Hematopoietic multipotent progenitor cell treated with erythropoietin and hydrocortisone succinate and interleukin-3 and kit ligand, for 4 days (in vitro differentiated cells): ENCODE data around the gene ZNF213.
A peak's percentile ranks its signal among the peaks of the same experiment; 100 is the strongest.
"Not testable (repeated sequence)": the region's sequence is repeated elsewhere in the genome, so short reads cannot be mapped to it uniquely, and the experiment has no call there.

ENCODE experiments used
- DNase-seq: peaks from one replicate; pipeline ENCODE4 v3.0.0-alpha.2; 2015

The ZNF213 gene

DNA sequence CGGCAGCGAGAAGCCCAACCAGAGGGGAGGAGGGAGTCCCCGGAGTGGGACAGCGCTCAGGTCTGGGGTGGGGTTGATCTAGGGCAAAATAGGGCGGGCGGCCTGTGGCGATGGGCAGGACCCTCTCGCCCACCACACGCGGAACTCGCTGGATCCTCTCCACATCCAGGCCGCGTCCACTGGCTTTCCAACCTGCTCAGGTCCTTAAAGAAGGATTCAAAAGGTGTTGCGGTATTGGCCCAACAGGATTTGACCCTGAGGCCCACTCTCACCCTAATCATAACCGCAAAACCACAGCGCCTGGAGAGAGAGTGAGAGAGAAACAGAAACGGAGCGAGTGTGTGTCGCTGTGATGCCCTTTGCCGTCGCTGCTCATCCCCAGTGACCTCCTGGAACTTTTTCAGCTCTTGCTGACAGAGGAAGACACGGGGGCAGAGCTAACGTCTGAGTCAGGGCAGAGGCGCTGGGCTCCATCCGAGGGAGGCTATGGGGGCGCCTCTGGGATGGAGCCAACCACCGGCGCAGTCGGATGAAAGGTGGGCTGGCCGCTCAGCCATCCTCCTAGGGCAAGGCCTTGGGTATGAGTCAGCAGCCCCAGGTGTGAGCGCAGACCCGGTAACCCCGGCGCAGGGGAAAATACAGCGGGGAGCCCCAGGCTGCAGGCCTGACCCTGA is 36.5 kb downstream of the ZNF213 start:
- peak; percentile 62 for DNase-seq

DNA sequence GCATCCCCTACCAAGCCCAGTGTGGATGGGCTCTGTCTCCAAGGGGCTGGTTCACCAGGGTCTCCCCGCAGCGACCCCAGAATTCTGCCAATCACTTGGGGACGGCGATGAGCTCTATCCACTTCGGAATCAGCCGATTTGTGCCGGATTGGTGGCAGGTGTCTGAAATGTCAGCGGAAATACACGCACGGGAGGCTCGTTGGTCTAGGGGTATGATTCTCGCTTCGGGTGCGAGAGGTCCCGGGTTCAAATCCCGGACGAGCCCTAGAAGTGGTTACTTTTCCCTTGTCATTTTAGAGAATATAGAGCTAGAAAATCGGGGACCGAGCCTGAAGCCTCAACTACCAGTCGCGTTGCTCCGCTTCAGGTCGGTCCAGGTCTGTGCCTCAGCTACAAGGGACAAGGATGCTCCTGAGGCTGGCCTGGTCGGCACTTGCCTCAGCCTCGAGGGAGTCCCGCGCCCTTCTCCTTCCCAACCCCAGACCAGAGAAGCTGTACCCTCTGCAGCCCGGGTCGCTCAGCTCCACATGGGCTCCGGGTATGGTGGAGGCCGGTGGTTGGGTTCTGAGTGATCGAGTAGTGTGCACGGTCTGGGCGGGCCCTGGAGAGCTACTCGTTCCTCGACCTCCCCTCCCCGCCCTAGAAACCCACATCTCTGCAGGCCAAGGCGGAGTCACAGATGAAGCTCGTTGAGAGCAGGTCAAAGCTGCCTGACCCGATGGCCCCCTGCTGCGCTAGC is 37.2 kb downstream of the ZNF213 start:
- DNase-seq = peak; percentile 75

DNA sequence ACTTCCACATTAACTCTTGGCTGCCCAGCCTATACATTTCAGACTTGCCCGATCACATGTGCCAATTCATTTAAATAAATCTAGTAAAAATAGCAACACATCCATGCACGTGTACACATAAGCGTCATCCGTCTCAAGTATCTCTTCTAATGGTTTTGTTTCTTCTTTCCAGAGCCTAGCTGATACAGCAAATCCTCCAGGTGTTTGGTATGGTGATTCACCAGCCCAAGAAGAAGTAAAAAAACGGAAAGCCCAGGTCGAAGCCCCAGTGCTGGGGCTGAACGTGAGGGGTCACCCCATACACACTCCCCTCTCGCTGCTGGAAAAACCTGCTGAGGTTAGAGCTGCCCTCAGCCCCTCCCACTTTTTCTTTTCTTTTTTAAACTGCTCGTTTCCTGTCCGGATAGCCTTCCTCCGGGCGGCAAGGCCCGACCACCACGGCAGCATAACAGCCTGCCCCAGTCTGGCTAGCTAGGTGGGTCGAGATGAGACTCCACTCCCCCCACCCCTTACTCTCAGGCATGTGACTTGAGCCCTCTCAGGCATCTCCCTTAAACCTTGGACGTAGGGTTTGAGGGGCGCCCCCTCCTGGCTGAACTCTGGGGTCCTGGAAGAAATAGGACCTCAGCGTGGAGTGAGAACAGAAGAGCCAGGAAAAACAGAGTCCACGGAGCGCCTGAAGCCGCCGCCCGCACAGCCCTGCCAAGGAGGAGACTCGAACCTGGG is 39.2 kb downstream of the ZNF213 start:
- peak; percentile 74 for DNase-seq

DNA sequence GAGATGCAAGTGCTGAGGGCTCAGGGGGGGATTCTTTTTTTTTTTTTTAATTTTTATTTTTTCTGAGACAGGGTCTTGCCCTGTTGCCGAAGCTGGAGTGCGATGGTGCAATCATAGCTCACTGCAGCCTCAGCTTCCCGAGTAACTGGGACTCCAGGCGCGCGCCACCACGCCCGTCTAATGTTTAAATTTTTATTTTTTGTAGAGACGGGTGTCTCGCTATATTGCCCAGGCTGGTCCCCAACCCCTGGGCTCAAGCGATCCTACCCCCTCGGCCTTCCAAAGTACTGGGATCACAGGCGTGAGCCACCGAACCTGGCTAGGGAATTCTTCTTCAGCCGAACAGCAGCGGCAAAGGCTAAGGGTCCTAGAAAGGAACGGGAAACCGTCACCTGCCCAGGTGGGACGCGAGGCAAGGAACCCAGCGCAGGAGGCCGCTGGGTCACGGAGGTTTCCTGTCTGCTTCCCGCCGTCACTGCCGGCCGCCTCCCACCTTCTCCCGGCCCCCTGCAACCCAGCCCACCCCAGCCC is 39.9 kb downstream of the ZNF213 start:
- no peak for DNase-seq

DNA sequence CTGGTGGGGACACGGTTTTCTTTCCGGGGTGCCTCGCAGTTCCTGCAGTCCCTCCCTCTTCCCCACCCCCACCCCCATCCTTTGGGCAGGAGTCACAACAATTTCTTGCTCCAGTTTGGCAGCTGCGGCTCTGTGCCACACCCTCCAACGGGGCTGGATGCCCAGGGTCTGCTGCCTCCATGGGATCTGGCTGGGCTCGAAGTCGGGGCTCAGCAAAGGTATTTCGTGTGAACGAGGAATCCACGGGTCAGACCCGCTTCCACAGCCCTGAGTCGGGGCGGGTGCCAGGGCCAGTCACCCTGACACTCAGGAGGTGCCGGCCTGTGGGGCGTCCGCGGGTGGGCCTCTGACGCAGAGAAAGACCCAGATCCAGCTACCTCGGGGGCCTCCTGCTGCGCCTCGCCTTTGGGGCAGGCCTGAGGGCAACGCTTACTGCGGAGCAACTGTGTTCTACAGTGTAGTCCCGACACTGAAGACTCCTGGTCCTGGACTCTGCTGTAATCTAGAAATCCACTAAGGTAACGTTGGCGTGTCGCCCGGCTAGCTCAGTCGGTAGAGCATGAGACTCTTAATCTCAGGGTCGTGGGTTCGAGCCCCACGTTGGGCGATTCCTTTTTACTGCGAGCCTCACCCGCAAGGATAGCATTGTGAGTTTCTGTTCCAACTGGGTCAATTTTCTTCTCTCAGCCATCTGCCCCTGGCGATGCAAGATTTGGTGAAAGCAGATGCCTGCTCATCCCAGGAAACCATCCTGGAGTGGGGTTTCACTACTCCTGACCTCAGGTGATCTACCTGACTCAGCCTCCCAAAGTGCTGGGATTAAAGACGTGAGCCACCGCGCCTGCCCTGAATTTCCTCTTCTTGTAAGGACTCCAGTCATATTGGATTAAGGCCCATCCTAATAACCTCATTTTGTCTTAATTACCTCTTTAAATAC is 40.6 kb downstream of the ZNF213 start:
- peak; percentile 82 for DNase-seq

DNA sequence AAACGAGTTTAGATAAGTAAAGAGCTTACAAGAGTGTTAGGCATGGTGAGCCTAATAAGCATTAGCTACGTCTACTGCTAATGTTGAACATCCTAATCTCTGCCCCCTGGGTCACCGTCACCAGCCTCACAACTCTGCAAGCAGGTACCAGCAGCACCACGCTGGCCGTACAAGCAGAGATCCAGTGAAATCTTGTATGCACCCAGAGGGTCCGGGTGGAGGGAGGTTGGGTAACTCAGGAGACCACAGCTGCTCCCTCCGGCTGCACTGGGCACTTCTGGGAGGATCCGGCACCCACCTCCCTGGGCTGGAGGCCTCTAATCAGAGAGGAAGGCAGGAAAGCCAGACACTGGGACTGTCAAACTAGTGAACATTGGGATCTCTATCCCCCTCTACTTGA is 44.8 kb downstream of the ZNF213 start:
- no peak for DNase-seq

DNA sequence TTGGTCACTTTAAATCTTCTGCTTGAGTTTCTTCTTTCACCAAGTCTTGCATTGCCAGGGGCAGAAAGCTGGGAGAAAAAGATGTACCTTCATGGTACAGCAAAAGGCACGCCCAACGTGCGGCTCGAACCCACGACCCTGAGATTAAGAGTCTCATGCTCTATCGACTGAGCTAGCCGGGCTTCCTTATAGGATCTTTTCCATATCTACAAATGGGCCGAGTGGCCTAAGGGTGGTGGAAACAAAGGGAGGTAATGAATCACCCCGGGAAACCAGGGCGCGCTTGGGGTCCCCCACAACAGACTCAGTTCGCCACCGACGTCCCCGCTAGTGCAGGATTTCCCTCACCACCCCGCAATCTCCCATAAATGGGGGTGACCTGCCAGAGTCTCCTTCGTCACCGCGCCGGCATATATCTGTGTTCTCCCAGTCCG is 45.6 kb downstream of the ZNF213 start:
- DNase-seq = peak; percentile 49

DNA sequence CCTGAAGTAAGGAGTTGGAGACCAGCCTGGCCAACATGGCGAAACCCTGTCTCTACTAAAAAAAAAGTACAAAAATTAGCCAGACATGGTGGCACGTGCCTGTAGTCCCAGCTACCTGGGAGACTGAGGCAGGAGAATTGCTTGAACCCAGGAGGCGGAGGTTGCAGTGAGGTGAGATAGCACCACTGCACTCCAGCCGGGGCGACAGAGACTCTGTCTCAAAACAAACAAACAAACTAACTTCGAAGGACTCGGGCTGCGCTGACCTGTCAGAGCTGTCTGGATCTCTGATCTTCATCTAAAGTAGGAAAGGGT is 47.4 kb downstream of the ZNF213 start:
- not testable (repeated sequence) for DNase-seq

DNA sequence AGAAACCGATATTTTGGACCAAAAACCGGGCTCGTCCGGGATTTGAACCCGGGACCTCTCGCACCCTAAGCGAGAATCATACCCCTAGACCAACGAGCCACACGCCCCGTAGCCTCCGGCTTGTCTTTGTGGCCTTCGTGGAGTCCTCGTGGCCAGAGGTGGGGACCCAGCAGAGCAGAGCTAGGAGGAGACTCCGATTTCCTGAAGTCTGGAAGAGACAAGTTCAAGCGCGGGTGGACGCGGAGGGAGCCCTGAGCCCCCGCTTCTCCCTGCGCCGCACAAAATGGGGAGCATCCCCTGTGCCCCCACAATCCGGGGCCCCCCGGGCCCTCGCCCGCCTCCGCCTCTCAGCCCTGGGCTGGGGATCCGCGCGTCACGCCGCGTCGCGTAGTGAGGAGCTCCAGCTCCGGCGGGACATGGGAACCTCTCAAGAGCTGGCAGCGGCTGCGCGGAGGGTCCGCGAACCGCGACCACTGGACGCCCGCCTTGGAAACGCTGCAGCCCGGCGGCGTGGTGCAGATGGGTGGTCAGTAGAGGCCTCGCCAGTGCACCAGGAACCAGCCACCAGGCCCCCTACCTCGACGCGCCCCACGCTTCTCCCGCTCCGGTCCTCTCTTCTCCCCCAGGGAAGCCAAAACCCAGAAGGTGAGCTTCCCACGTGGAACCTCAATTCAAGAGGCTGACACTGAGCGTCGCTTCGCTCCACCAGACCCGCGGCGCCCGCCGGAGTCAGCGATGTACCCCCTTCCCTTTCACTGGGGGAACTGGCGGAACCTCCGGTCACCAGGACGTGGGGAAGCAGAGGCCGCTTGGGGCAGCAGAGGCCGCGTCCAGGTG is 48.0 kb downstream of the ZNF213 start:
- peak; percentile 80 for DNase-seq

DNA sequence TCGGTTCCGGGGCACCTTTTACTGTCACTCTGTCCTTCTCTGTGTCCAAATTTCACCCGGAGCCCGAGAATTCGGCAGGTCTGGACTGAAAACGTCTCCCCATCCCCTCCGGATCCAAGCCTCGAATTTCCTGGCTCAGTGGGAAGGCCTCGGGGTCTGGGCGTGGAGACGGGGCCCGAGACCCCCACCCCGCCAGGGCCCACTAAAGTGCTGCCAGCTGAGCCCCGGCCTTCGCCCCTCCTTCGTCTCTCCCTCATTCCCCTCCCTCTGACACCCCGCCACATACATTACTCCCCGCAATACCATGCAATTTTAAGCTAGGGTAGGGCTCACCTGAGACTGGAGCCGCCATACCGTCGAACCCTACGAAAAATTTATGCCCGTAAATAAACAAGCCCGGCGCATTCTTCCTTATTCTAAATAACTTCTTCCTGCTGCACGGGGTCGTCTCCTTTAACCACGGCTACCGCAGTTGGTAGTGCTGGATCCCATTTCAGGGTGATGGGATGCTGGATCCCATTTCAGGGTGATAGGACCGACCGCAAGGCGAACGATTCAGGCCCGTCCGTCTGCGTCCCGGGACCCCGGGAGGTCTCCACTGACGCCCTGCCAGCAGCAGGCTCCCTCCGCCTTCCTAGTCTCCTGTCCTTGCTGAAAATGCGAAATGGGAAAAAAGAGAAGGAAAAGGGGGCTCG is 48.8 kb downstream of the ZNF213 start:
- no peak for DNase-seq

DNA sequence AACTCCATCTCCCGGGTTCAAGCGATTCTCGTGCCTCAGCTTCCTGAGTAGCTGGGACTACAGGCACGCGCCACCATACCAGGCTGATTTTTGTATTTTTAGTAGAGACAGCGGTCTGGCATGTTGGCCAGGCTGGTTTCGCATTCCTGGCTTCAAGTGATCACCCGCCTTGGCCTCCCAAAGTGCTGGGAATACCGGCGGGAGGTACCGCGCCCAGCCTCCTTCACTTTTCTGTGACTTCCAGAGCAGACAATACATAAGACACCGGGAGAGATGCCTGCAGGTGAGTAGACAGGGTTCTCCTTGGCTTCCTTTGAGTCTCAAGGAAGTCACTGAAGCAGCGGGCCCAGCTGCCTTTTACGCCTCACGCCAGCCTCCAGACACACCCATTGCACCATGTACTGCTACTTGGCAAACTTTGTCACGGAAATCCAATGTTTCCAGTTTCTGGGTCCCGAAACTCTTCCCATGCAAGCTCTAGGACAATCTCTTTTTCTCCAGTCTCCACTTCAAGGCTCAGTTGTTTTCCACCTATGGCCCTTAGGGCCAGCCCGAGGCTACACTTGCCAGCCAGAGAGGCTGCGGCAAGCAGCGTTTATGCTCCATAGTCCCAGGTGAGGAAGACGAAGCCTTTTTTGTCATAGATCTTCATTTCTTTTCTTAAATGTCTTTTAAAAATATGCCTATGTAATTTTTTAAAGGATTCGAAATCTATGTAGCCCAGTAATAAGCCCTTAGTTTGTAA is 52.3 kb downstream of the ZNF213 start:
- no peak for DNase-seq

DNA sequence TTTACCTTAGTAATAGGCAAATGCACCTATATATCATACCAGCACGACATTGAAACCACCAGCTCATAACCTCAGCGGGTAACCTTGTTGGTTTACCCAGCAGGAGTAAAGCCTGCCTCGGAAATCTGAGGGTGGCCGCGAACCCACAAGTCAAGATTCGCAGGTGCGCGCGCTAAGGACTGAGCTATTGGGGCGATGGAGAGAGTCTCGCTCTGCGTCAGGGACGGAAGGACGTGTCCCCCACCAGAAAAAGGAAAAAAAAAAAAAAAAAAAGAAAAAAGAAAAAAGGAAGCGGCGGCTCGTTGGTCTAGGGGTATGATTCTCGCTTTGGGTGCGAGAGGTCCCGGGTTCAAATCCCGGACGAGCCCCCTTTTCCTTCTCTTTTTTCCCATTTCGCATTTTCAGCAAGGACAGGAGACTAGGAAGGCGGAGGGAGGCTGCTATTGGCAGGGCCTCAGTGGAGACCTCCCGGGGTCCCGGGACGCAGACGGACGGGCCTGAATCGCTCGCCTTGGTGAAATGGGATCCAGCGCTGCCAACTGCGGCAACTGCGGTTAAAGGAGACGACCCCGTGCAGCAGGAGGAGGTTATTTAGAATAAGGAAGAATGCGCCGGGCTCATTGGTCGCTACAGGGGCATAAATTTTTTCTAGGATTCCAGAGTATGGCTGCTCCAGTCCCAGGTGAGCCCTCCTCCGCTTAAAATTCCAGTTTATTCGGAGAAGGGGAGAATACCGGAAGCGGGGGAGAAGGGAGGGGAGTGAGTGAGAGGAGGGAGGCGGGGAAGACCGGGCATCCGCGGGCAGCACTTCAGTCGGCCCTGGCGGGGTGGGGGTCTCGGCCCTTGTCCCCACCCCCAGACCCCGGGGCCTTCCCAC is 53.2 kb downstream of the ZNF213 start, which contains the start of gene OR1F1:
OR1F1 (plus strand) TSS at position 407 of the 877 bp plus-strand sequence.
- peak; percentile 84 for DNase-seq

DNA sequence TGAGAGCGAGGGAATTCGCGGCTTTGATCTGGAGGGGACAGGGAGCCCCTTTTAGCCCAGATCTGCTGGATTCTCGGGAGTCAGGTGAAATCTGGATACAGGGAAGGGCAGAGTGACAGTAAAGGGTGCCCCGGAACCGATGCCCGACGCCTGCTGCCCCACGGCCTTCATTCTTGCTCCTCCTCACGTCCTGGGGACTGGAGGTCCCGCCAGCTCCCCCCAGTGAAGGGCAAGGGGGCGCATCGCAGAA is 53.8 kb downstream of the ZNF213 start:
- no peak for DNase-seq

DNA sequence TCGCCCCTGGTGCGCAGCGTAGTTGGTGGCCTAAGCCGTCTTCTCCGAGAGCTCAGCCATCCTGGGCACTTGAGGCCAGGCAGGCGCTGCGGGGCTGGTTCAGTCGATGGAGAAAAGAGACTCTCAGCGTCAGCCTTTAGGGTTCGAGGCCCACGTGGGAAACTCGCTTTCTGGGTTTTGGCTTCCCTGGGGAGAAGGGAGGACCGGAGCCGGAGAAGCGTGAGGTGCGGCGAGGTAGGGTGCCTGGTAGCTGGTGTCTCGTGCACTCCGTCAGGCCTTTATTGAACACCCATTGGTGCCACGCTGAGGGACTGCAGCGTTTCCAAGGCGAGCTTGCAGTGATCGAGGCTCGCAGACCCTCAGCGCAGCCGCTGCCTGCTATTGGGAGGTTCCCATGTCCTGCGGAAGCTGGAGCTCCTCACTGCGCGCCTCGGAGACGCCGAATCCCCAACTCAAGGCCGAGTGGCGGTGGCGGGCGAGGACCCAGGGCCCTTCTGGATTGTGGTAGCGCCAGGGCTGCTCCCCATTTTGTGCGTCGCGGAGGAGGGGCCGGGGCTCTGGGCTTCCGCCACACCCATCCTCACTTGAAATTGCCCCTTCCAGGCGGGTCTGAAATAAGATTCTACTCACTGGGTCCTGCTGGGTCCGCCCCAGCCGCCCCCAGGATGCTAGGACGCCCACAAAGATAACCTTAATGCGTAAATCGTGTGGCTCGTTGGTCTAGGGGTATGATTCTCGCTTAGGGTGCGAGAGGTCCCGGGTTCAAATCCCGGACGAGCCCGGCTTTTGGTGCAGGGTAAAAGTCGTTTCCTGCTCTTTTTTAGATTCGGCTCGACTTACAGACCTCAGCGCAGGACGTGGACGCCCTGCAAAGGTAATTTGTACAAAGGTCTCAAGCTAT is 54.3 kb downstream of the ZNF213 start:
- peak; percentile 84 for DNase-seq

DNA sequence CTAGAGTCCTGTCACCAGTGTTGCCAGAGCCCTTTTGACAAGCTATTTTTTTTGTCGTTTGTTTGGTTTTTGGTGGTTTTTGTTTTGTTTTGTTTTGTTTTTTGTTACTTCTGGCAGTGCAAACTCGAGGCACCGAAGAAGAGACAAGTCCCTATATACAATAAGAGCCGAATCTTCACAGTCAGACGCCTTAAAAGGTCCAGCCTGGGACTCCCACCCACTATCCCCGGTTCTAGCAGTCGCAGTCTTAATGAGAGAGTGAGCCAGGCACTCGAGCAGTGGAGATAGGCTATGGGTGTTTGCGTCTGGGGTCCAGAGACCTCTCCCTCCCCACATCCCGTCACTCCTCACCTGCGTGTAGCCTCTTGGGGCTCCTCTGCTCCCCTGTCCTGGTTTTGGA is 55.0 kb downstream of the ZNF213 start:
- no peak for DNase-seq

DNA sequence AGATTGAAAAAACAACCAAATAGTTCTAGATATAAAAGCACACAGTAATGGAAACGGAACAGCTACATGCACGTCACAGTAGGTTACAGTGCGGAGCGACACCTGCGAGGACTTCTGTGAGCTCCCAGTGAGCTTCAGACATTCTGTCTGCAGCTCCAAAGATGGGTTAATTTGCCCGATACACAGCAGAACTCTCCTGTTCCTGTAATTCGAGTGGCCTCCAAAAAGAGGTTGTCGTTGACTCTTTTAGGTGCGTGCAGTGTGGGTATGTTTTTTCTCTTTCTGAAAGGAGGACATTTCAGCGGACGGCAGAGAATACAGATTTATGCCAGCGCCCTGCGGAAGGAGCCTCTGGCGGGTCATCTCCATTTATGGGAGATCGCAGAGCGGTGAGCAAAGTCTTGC is 56.1 kb downstream of the ZNF213 start:
- DNase-seq = no peak
